Caco-2 (cell line): ENCODE results near the gene HHLA2. TPM values are rescaled to one million over a fixed set of nuclear protein-coding genes. Genes with fewer than 3 reads are reported as not detected.

ENCODE experiments used
- BruUV-seq: library from RNA; stranded (reverse); fragments of 400-500 nt; replicated peaks from 2 replicates; lab custom pipeline; 2021; lab: Mats Ljungman, UMichigan
- CTCF ChIA-PET: fragments of 300-600 bp; sonication (Branson Sonifier 250); formaldehyde crosslinking; loops from one replicate; lab custom pipeline; 2022; ENCODE audit warnings: antibody characterized with exemption; lab: Charles Lee
- POLR2A ChIA-PET: fragments of 300-600 bp; sonication (Branson Sonifier 250); formaldehyde crosslinking; loops from one replicate; lab custom pipeline; 2022; ENCODE audit warnings: antibody characterized with exemption; lab: Charles Lee
- DNase-seq, 2 experiments: peaks; one replicate each; pipeline versions ENCODE4 v3.0.0 to v3.0.0-alpha.2; 2020 to 2022
- H3K27me3 ChIP-seq: replicated peaks from 2 replicates; pipeline ENCODE4 v1.6.0; 2011; ENCODE audit warnings: low read length; ENCODE audit not compliant: control insufficient read depth, insufficient read depth
- H3K36me3 ChIP-seq: 2 replicates; pipeline ENCODE4 v1.5.1; 2011; ENCODE audit warnings: low read length; ENCODE audit not compliant: control insufficient read depth, insufficient read depth
- H3K4me1 ChIP-seq: fragments of 250-450 bp; sonication (Bioruptor Pico); 2 replicates; pipeline ENCODE4 v1.5.1; 2020; ENCODE audit warnings: mild to moderate bottlenecking
- H3K4me3 ChIP-seq: 2 replicates; pipeline ENCODE4 v1.5.1; 2011; ENCODE audit warnings: low read depth, mild to moderate bottlenecking, control low read depth, low read length
- H3K9me3 ChIP-seq: fragments of 250-450 bp; sonication (Bioruptor Pico); 2 replicates; pipeline ENCODE4 v1.5.1; 2020; ENCODE audit warnings: mild to moderate bottlenecking, moderate library complexity
- H3K27ac Mint-ChIP-seq: one replicate; pipeline ENCODE4 v1.8.0; 2022; ENCODE audit warnings: mixed read lengths; ENCODE audit not compliant: unreplicated experiment
- H3K27me3 Mint-ChIP-seq: one replicate; pipeline ENCODE4 v1.8.0; 2022; ENCODE audit warnings: mixed read lengths; ENCODE audit not compliant: insufficient read depth, unreplicated experiment
- H3K36me3 Mint-ChIP-seq: one replicate; pipeline ENCODE4 v1.8.0; 2022; ENCODE audit warnings: mild to moderate bottlenecking, mixed read lengths; ENCODE audit not compliant: insufficient read depth, unreplicated experiment
- H3K4me1 Mint-ChIP-seq: one replicate; pipeline ENCODE4 v1.8.0; 2022; ENCODE audit warnings: low read depth, mixed read lengths; ENCODE audit not compliant: unreplicated experiment
- H3K4me3 Mint-ChIP-seq: one replicate; pipeline ENCODE4 v1.8.0; 2022; ENCODE audit warnings: mild to moderate bottlenecking, moderate library complexity, mixed read lengths; ENCODE audit not compliant: unreplicated experiment
- H3K9me3 Mint-ChIP-seq: one replicate; pipeline ENCODE4 v1.8.0; 2022; ENCODE audit warnings: mixed read lengths; ENCODE audit not compliant: unreplicated experiment
- intact Hi-C: fragments of 100-400 bp; cut with micrococcal nuclease; formaldehyde crosslinking; loops from one replicate; pipeline ENCODE4 v1.10.0; 2022; ENCODE audit not compliant: unreplicated experiment
- total RNA-seq: library from RNA; stranded (reverse); gene quantifications from 2 replicates; pipeline ENCODE4 v1.2.3, GENCODE V29; 2022
- TF ChIP-seq, protein P1 (sequence below), 2 experiments: fragments of 200-600 bp in 1 of 2; IDR thresholded peaks; 1 replicate in 1 of 2; 2 replicates in 1 of 2; pipeline versions ENCODE4 v1.5.1 to v1.8.0; 2011 to 2022; ENCODE audit warnings: antibody characterized with exemption in 1 of 2, control low read depth in 1 of 2, inconsistent platforms in 1 of 2, low read depth in 1 of 2, low read length in 1 of 2, mild to moderate bottlenecking in 1 of 2, moderate library complexity in 1 of 2; ENCODE audit not compliant: insufficient read depth in 1 of 2, severe bottlenecking in 1 of 2, unreplicated experiment in 1 of 2

The HHLA2 gene
- total RNA-seq, 1 experiment from 2014 or later = 0.50 TPM

DNA sequence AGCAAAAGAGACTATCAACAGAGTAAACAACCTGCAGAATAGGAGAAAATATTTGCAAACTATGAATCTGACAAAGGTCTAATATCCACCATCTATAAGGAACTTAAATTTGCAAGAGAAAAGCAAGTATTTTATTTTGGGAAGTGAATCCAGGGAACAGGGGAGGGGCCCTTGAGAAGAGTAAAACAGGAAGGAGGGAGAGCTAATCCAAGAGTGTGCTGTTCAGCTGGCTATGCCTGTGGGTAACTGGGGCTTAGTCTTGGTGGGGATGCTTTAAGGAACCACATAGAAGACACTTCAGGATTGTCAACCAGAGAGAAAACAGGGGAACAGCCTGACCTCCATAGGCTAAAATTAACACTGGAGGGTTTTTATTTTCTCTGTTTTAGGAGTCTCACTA is 3.9 kb upstream of the HHLA2 start:
- peaks cover 7% of the 10 kb centered on the region for H3K4me1 Mint-ChIP-seq
- H3K4me1 ChIP-seq = peaks cover 20% of the 10 kb centered on the region

DNA sequence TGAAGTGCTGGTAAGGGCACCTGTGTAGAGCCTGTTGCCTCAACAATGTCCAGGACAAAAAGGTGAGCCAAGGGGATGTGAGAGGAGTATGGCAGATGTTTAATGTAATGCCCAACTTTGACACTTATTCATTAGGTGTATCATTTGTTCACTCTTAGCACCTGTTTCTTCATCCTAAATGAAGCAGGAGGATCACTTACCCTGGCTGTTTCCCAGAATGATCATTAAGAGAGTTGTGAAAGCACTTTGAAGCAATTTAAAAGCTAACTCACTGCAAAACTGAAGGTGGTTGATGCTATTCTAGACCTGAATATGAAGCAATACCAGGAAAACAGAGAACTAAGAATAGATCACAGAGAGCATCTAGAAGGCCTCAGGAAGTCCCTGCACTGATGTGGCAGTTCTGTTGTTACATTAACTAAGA is 3.4 kb upstream of the HHLA2 start:
- no peak overlapping the region for H3K4me3 Mint-ChIP-seq
- H3K36me3 Mint-ChIP-seq = no peaks in the 10 kb centered on the region
- CTCF ChIA-PET = no interaction called here
- H3K4me1 Mint-ChIP-seq = peaks cover 7% of the 10 kb centered on the region
- H3K9me3 Mint-ChIP-seq = no peaks in the 10 kb centered on the region
- no peak for DNase-seq
- H3K27ac Mint-ChIP-seq = no peak overlapping the region
- no peaks in the 10 kb centered on the region for H3K36me3 ChIP-seq
- peaks cover 24% of the 10 kb centered on the region for H3K4me1 ChIP-seq
- intact Hi-C loops = no loop called here
- H3K27me3 ChIP-seq = no peaks in the 10 kb centered on the region
- no peaks in the 10 kb centered on the region for H3K27me3 Mint-ChIP-seq
- no TSS peak for BruUV-seq
- H3K4me3 ChIP-seq = no peak overlapping the region
- H3K9me3 ChIP-seq = no peaks in the 10 kb centered on the region
- POLR2A ChIA-PET = no interaction called here
- TF ChIP-seq, protein P1, sequence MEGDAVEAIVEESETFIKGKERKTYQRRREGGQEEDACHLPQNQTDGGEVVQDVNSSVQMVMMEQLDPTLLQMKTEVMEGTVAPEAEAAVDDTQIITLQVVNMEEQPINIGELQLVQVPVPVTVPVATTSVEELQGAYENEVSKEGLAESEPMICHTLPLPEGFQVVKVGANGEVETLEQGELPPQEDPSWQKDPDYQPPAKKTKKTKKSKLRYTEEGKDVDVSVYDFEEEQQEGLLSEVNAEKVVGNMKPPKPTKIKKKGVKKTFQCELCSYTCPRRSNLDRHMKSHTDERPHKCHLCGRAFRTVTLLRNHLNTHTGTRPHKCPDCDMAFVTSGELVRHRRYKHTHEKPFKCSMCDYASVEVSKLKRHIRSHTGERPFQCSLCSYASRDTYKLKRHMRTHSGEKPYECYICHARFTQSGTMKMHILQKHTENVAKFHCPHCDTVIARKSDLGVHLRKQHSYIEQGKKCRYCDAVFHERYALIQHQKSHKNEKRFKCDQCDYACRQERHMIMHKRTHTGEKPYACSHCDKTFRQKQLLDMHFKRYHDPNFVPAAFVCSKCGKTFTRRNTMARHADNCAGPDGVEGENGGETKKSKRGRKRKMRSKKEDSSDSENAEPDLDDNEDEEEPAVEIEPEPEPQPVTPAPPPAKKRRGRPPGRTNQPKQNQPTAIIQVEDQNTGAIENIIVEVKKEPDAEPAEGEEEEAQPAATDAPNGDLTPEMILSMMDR (IDR thresholded peaks at IDR 0.05; ENCODE audit: insufficient read depth in 1 of 2, low read depth in 1 of 2, low read length in 1 of 2, severe bottlenecking in 1 of 2, unreplicated experiment in 1 of 2) = no peak

More for the DNA sequence above, 3.9 kb upstream of the HHLA2 start:
- Histone ChIP-seq H3K4me3 (no peak overlapping the region), H3K9me3 (no peaks in the 10 kb centered on the region), H3K36me3 (no peaks in the 10 kb centered on the region), H3K27me3 (no peaks in the 10 kb centered on the region)
- H3K9me3 Mint-ChIP-seq = no peaks in the 10 kb centered on the region
- no peak overlapping the region for H3K27ac Mint-ChIP-seq
- intact Hi-C loops = no loop called here
- H3K36me3 Mint-ChIP-seq = no peaks in the 10 kb centered on the region
- TF ChIP-seq, protein P1 (IDR thresholded peaks at IDR 0.05; ENCODE audit: insufficient read depth in 1 of 2, low read depth in 1 of 2, low read length in 1 of 2, severe bottlenecking in 1 of 2, unreplicated experiment in 1 of 2) = no peak
- POLR2A ChIA-PET = no interaction called here
- CTCF ChIA-PET = no interaction called here
- DNase-seq = no peak
- no peaks in the 10 kb centered on the region for H3K27me3 Mint-ChIP-seq
- no peak overlapping the region for H3K4me3 Mint-ChIP-seq
- no TSS peak for BruUV-seq

DNA sequence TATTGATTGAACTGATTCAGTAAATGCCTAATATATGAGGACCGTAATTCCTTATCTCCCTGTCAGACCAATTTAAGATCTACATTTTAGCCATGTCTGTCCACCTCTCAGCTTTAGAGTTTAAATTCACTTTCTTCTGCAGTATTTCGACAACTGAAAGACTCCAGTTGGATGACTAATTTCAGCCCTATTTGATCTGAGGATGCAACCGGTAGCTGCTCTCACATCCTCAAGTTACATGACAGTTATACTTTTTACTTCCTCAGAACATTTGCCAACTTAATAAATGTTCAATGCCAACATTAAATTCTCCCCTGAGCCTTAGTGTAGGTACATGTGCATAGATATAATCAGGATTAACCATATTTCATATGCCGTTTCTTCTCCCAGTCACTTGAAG is 2.5 kb upstream of the HHLA2 start:
- DNase-seq = no peak
- Mint-ChIP-seq H3K36me3 (no peaks in the 10 kb centered on the region), H3K27me3 (no peaks in the 10 kb centered on the region), H3K27ac (no peak overlapping the region), H3K4me1 (peaks cover 7% of the 10 kb centered on the region), H3K4me3 (no peak overlapping the region), H3K9me3 (no peaks in the 10 kb centered on the region)
- POLR2A ChIA-PET = no interaction called here
- Histone ChIP-seq H3K4me1 (peaks cover 34% of the 10 kb centered on the region), H3K9me3 (no peaks in the 10 kb centered on the region), H3K4me3 (no peak overlapping the region), H3K36me3 (no peaks in the 10 kb centered on the region), H3K27me3 (no peaks in the 10 kb centered on the region)
- CTCF ChIA-PET = no interaction called here
- intact Hi-C loops = no loop called here
- TF ChIP-seq, protein P1 (IDR thresholded peaks at IDR 0.05; ENCODE audit: insufficient read depth in 1 of 2, low read depth in 1 of 2, low read length in 1 of 2, severe bottlenecking in 1 of 2, unreplicated experiment in 1 of 2) = no peak
- no TSS peak for BruUV-seq
